Ovary (tissue), 9 donors: Measurements from ENCODE around the gene DENND5A. TPM values are rescaled to one million over a fixed set of nuclear protein-coding genes. Genes with fewer than 3 reads are reported as not detected.

ENCODE experiments used
- DNase-seq, 5 donors: peaks; one replicate each; pipeline ENCODE4 v3.0.0-alpha.2; 2019 to 2020
- H3K27ac ChIP-seq, 2 donors: fragments of 200-600 bp; one replicate each; pipeline versions ENCODE4 v1.5.1 to v1.8.0; 2019 to 2022
- H3K27me3 ChIP-seq: fragments of 200-600 bp; one replicate; pipeline ENCODE4 v1.8.0; 2022
- H3K36me3 ChIP-seq: fragments of 200-600 bp; sonication (generic); one replicate; pipeline ENCODE4 v1.5.1; 2019
- H3K4me1 ChIP-seq: one replicate; pipeline ENCODE4 v1.8.1; 2013; ENCODE audit warnings: mild to moderate bottlenecking, moderate library complexity; ENCODE audit not compliant: insufficient read depth
- H3K4me3 ChIP-seq: fragments of 200-600 bp; sonication (generic); one replicate; pipeline ENCODE4 v1.5.1; 2017
- H3K9me3 ChIP-seq, 2 donors: fragments of 200-600 bp in 1 of 2; sonication (generic) in 1 of 2; one replicate each; pipeline versions ENCODE4 v1.5.1 to v1.8.1; 2013 to 2019; ENCODE audit warnings: mild to moderate bottlenecking in 1 of 2, moderate library complexity in 1 of 2
- EP300 ChIP-seq: sonication (generic); formaldehyde crosslinking; IDR thresholded peaks from one replicate; pipeline ENCODE4 v1.6.1; 2017; ENCODE audit warnings: antibody characterized with exemption
- POLR2A ChIP-seq: fragments of 450-650 bp; IDR thresholded peaks from one replicate; pipeline ENCODE4 v1.6.1; 2017; ENCODE audit warnings: antibody characterized with exemption, mild to moderate bottlenecking, moderate library complexity
- WGBS, 3 donors: extraction: QIAGEN DNeasy Blood & Tissue Kit in 1 of 3; methylation state at CpG; one replicate each; pipeline versions ENCODE4 v1.1.5 to v1.1.7; 2013 to 2017; 5-methylcytosine and 5-hydroxymethylcytosine counted together
- intact Hi-C, 4 donors: fragments of 100-400 bp; cut with DNase I; formaldehyde crosslinking; loops; one replicate each; pipeline versions ENCODE4 v1.11.0 to v1.15.1; 2022 to 2023
- polyA plus RNA-seq, 2 donors: library from polyadenylated mRNA; stranded (reverse); fragments of 200-250 nt in 1 of 2; fragments of 350-450 nt in 1 of 2; fragmentation: Illumina TruSeq in 1 of 2; extraction: RNeasy Lipid Tissue Mini Kit (QIAGEN cat#74804) in 1 of 2; gene quantifications; one replicate each; pipeline ENCODE4 v1.2.3, GENCODE V29; 2013 to 2014
- total RNA-seq, 7 donors: library from RNA; depleted of rRNA in 2 of 7; stranded (reverse); fragments of >200 nt in 2 of 7; fragmentation: NEBNext Ultra II Directional in 3 of 7; extraction: Animal tissue kit (Norgen Biotek cat#: 25700) in 3 of 7; gene quantifications; one replicate each; pipeline versions ENCODE4 v1.1.0 to v1.2.4, GENCODE V29; 2016 to 2023
- TF ChIP-seq, protein P1 (sequence below), 3 donors: fragments of 450-650 bp in 2 of 3; fragments of 200-600 bp in 1 of 3; IDR thresholded peaks; one replicate each; pipeline versions ENCODE4 v1.5.1 to v1.8.0; 2016 to 2022; ENCODE audit warnings: antibody characterized with exemption in 3 of 3, mild to moderate bottlenecking in 1 of 3
- donor health status: DM: no; HTN: no; CAD: no; lungs with moderate emphysema.
- donor health status: DM: no; HTN: no; CAD: no.
- donor health status: Bipolar disorder and iron deficiency.
- donor health status: DM: yes; HTN: yes; CAD: no.
- donor health status: DM: no; HTN: no; CAD: no.
- donor health status: DM: yes; HTN: yes; CAD: no.

The DENND5A gene
- total and polyA plus RNA-seq, 9 donors, result 44.2 to 122 (median 66.6) TPM

DNA sequence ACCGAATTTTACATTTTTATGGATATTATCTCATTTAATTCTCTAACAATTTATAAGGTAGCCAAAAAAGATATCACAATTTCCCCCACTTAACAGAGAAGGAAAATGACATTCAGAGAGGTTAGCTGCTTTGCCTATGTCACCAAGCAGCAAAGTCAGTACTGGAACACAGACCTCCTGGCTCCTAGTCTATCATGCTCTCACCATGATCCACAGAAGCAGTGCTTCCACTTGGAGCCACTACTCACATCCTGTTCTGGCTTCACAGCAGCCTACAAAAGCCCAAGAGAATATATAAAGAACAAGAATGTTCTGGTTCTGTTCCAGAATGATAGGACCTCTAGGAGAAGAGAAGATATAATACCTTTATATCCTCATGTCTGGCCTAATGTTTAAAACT is 114.2 kb downstream of the DENND5A start:
- H3K4me1 ChIP-seq, result no peaks in the 10 kb centered on the region
- no peaks in the 10 kb centered on the region for H3K27me3 ChIP-seq
- H3K36me3 ChIP-seq, result no peaks in the 10 kb centered on the region
- no peak for DNase-seq
- 77 to 84% (median 77%) methylated on average over 1 of the region's 1 CpG for WGBS, 3 donors
- no peak for TF ChIP-seq EP300
- TF ChIP-seq, protein P1, sequence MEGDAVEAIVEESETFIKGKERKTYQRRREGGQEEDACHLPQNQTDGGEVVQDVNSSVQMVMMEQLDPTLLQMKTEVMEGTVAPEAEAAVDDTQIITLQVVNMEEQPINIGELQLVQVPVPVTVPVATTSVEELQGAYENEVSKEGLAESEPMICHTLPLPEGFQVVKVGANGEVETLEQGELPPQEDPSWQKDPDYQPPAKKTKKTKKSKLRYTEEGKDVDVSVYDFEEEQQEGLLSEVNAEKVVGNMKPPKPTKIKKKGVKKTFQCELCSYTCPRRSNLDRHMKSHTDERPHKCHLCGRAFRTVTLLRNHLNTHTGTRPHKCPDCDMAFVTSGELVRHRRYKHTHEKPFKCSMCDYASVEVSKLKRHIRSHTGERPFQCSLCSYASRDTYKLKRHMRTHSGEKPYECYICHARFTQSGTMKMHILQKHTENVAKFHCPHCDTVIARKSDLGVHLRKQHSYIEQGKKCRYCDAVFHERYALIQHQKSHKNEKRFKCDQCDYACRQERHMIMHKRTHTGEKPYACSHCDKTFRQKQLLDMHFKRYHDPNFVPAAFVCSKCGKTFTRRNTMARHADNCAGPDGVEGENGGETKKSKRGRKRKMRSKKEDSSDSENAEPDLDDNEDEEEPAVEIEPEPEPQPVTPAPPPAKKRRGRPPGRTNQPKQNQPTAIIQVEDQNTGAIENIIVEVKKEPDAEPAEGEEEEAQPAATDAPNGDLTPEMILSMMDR (IDR thresholded peaks at IDR 0.05), result no peak
- no peak for TF ChIP-seq POLR2A
- H3K27ac ChIP-seq, result no peak overlapping the region
- H3K9me3 ChIP-seq, result no peaks in the 10 kb centered on the region
- intact Hi-C loops, result no loop called here
- no peak overlapping the region for H3K4me3 ChIP-seq

DNA sequence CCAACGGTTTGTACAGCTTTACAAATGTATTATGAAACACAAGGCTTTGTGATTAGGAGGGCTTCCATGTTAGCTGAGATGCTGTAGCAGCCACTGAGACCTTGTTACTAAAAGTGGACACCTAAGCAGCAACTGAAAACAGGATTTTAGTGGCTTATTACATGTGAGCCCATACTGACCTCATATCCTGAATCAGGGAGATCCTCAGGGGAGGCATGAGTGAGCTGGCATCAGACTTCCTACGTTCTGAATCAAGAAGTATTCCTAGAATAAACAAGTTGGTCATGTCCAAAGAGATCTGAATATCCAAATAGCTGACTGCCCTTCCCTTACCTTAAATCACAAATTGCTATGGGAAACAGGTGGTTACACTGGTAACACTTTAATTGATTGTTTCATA is 114.6 kb downstream of the DENND5A start:
- intact Hi-C loops, result no loop called here
- no peak overlapping the region for H3K27ac ChIP-seq
- H3K4me3 ChIP-seq, result no peak overlapping the region
- no peaks in the 10 kb centered on the region for H3K9me3 ChIP-seq
- no peaks in the 10 kb centered on the region for H3K27me3 ChIP-seq
- WGBS, 3 donors, result 73 to 80% (median 74%) methylated on average over 2 of the region's 2 CpGs
- H3K4me1 ChIP-seq, result no peaks in the 10 kb centered on the region
- no peak for TF ChIP-seq EP300
- no peaks in the 10 kb centered on the region for H3K36me3 ChIP-seq
- DNase-seq, result no peak

DNA sequence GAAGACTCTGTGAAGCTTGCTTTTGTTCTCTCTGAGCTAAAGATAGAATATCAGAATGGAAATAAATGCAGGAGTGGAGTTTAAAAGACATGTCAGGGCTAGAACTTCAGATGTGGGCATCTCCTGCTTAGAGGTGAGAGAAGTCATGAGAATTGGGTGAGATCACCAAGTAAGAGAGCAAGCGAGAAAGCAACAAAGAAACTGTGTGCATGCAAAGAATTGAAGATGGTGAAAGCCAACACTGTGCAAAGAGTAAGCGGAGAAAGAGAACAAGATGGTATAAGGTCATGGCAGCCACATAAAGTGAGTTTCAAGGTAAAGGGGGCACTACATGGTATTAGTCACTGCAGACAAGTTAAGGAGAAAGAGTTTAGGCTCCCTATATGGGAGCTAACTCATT is 116.4 kb downstream of the DENND5A start:
- 94 to 98% (median 96%) methylated on average over 2 of the region's 2 CpGs for WGBS, 3 donors
- H3K9me3 ChIP-seq, result no peaks in the 10 kb centered on the region
- no peak overlapping the region for H3K27ac ChIP-seq
- H3K4me1 ChIP-seq, result no peaks in the 10 kb centered on the region
- intact Hi-C loops, result no loop called here
- no peaks in the 10 kb centered on the region for H3K36me3 ChIP-seq
- H3K4me3 ChIP-seq, result no peak overlapping the region
- TF ChIP-seq, protein P1 (IDR thresholded peaks at IDR 0.05), result no peak
- no peak for TF ChIP-seq POLR2A
- no peak for TF ChIP-seq EP300
- no peaks in the 10 kb centered on the region for H3K27me3 ChIP-seq
- no peak for DNase-seq

DNA sequence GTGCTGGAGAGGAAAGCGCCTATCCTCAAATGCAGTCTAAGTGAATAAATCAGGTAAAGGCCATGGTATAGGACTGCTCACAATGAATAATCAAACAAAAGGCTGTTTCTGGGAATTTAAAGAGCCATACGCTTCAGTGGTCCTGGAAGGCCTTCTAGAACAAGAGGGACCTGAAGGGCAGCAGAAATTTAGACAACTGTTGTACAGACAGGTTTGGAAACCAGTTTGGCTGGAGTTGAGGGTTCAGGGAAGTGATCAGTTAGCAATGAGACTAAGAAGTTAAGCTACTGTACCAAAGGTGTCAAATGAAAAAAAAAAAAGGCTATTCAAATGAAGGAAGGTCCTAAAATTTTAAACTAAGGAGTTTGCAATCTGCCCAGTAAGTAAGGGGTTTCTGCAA is 117.1 kb downstream of the DENND5A start:
- intact Hi-C loops, result no loop called here
- Histone ChIP-seq H3K27ac (no peak overlapping the region), H3K27me3 (no peaks in the 10 kb centered on the region), H3K36me3 (no peaks in the 10 kb centered on the region), H3K4me3 (no peak overlapping the region), H3K4me1 (no peaks in the 10 kb centered on the region), H3K9me3 (no peaks in the 10 kb centered on the region)
- DNase-seq, result no peak
- TF ChIP-seq, protein P1 (IDR thresholded peaks at IDR 0.05), result no peak
- TF ChIP-seq EP300, result no peak
- TF ChIP-seq POLR2A, result no peak
- WGBS, 3 donors, result 98 to 100% (median 98%) methylated on average over 2 of the region's 2 CpGs

DNA sequence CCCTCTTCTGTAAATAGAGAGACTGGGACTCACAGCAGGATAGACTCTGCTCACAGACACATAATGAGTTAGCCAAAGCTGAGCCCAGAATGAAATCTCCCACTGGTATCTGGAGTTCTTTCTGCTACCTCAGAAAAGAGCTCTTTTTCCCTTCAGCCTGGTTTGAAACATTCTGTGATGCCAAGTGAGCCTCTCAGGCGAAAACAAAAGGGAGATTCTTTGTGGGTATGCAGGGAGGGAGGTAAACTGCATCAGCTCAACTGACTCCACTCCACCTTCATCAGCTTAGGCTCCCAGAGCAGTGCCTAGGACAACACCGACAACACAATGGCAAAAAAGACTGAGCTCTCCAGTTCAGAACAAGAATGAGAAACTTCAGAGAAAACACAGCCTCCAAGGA is 118.7 kb downstream of the DENND5A start:
- intact Hi-C loops, result no loop called here
- H3K36me3 ChIP-seq, result no peaks in the 10 kb centered on the region
- H3K4me1 ChIP-seq, result no peaks in the 10 kb centered on the region
- H3K27me3 ChIP-seq, result no peaks in the 10 kb centered on the region
- H3K4me3 ChIP-seq, result no peak overlapping the region
- no peak overlapping the region for H3K27ac ChIP-seq
- no peaks in the 10 kb centered on the region for H3K9me3 ChIP-seq
- TF ChIP-seq, protein P1 (IDR thresholded peaks at IDR 0.05), result no peak
- TF ChIP-seq POLR2A (no peak), EP300 (no peak)
- WGBS, 3 donors, result 91 to 97% (median 94%) methylated on average over 2 of the region's 2 CpGs
- no peak for DNase-seq
